Measurements from ENCODE around the gene KIAA0753. TPM values are rescaled to one million over a fixed set of nuclear protein-coding genes. Genes with fewer than 3 reads are reported as not detected.

KIAA0753 gene
- total RNA-seq, 1 donor: 14.4 TPM

DNA sequence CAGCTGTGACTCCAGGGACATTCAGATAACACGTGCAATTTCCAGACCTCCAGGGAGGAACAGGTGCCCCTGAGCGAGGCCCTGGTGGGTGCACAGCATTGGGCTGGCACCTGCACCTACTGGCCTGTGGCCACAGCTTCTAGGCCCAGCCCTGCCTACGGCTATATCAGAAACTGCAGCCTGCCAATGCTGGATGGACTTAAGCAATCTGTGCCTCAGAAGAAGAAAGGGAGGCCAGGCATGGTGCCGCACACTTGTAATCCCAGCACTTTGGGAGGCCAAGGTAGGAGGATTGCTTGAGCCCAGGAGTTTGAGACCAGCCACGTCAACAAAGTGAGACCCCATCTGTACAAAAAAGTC is 96.5 kb downstream of the KIAA0753 start:
- DNase-seq (ENCODE audit: low read depth): no peak
- TF ChIP-seq, protein P1, sequence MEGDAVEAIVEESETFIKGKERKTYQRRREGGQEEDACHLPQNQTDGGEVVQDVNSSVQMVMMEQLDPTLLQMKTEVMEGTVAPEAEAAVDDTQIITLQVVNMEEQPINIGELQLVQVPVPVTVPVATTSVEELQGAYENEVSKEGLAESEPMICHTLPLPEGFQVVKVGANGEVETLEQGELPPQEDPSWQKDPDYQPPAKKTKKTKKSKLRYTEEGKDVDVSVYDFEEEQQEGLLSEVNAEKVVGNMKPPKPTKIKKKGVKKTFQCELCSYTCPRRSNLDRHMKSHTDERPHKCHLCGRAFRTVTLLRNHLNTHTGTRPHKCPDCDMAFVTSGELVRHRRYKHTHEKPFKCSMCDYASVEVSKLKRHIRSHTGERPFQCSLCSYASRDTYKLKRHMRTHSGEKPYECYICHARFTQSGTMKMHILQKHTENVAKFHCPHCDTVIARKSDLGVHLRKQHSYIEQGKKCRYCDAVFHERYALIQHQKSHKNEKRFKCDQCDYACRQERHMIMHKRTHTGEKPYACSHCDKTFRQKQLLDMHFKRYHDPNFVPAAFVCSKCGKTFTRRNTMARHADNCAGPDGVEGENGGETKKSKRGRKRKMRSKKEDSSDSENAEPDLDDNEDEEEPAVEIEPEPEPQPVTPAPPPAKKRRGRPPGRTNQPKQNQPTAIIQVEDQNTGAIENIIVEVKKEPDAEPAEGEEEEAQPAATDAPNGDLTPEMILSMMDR (IDR thresholded peaks at IDR 0.05; ENCODE audit: insufficient read depth, low read length): no peak

DNA sequence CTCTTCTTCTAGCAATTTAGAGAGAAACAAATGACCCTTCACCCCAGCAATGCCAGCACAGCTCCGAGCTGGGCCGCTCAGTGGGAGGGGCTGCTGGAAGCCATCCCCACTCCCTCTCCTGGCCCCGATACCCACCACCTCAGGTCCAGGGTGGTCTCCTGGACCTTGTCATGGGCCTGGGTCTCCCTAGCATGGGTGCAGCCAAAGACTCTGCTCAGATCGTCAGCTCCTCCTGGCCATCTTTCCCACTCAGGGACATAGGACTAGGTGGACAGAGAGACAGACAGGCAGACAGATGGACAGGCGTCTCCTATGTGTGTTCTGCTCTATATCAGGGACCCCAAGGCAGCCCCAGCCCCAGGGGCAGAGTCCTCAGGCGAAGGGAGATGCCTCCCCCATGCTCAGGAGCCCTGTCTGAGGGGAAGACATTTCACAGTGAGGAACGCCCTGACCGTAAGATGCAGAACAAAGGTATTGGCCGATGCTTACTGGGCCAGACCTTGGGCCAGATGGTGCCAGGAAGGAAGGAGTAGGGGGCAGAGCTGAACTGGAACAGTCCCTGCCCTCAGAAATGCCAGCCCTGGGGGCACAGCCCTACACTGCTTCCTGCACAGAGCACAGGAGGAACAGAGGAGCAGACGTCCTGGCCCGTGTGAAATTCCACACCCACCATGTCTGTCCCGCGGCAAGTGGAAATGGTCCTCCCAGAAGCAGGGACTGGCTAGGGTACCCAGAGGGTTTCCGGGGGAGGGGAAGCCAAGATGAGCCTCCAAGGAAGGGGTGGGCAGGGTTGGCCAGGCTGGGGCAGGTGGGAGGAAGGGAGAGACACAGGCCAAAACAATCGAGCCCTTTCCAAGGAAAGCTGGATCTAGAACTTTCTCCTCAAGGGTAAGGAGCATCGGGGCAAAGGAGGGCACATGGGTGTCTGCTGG is 97.2 kb downstream of the KIAA0753 start:
- H3K4me3 ChIP-seq (ENCODE audit: low read depth, low read length): no peak overlapping the region
- no peak for DNase-seq (ENCODE audit: low read depth)
- TF ChIP-seq, protein P1 (IDR thresholded peaks at IDR 0.05; ENCODE audit: insufficient read depth, low read length): no peak

More for the DNA sequence above, 96.5 kb downstream of the KIAA0753 start:
- H3K4me3 ChIP-seq (ENCODE audit: low read depth, low read length): no peak overlapping the region

- no peak overlapping the region for H3K4me3 ChIP-seq (ENCODE audit: low read depth, low read length)
- no peak for DNase-seq (ENCODE audit: low read depth)
- TF ChIP-seq, protein P1 (IDR thresholded peaks at IDR 0.05; ENCODE audit: insufficient read depth, low read length): no peak
Observed at GRCh38 chr17:6542577-6542976, 97.9 kb downstream of the KIAA0753 start.

GRCh38 chr17:6541886-6542285 is 98.6 kb downstream of the KIAA0753 start:
- H3K4me3 ChIP-seq (ENCODE audit: low read depth, low read length): no peak overlapping the region
- DNase-seq (ENCODE audit: low read depth): no peak
- TF ChIP-seq, protein P1 (IDR thresholded peaks at IDR 0.05; ENCODE audit: insufficient read depth, low read length): no peak

- no peak overlapping the region for H3K4me3 ChIP-seq (ENCODE audit: low read depth, low read length)
- TF ChIP-seq, protein P1 (IDR thresholded peaks at IDR 0.05; ENCODE audit: insufficient read depth, low read length): no peak
- no peak for DNase-seq (ENCODE audit: low read depth)
Observed at GRCh38 chr17:6539871-6540270, 100.6 kb downstream of the KIAA0753 start.

DNA sequence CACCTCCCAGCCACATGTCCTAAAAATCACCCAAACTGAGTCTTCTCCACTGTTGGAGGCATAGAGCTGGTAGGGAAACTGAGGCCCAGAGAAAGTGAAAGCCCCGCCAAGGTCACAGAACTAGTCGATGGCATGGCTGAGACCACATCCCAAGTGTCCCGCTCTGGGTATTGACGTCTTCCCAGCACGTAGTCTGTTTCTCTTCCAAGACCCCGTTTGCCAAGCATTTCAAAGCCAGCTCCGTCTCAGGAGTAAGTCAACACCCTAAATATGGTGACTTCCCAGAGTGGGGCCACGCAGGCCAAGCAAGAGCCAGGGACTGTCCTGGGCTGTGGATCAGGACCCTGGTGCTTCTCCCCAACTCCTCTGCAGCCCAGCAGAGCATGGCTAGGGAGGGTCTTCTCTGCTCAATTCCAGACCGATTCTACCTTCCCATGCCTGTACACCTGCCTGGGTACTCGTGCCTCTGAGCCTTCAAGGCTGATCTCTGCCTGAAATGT is 103.9 kb downstream of the KIAA0753 start:
- TF ChIP-seq, protein P1 (IDR thresholded peaks at IDR 0.05; ENCODE audit: insufficient read depth, low read length): no peak
- no peak overlapping the region for H3K4me3 ChIP-seq (ENCODE audit: low read depth, low read length)
- no peak for DNase-seq (ENCODE audit: low read depth)
